SKM-1 (cell line): ENCODE measurements around the gene GRIA2.

Experiments used
- DNase-seq: peaks from one replicate; lab custom pipeline; 2025; ENCODE audit not compliant: unreplicated experiment; lab: John Stamatoyannopoulos, UW

Gene GRIA2

GRCh38 chr4:157372154-157372553 is 151.6 kb downstream of the GRIA2 start:
- DNase-seq, result no peak

GRCh38 chr4:157372567-157372966 is 152.0 kb downstream of the GRIA2 start:
- DNase-seq, result no peak

- DNase-seq, result no peak
Measured at GRCh38 chr4:157389741-157390140, 169.2 kb downstream of the GRIA2 start.

- no peak for DNase-seq
Measured at GRCh38 chr4:157405070-157405469, 184.5 kb downstream of the GRIA2 start.
